SK-N-SH (cell line): Measurements from ENCODE around the gene SOS2. TPM values are rescaled to one million over a fixed set of nuclear protein-coding genes. Genes with fewer than 3 reads are reported as not detected.

Source experiments
- CTCF ChIA-PET: fragments of 300-600, 350-600 bp; formaldehyde crosslinking; extraction: SDS; loops from one replicate; lab custom pipeline; 2021; lab: Yijun Ruan, JAX
- POLR2A ChIA-PET: fragments of 350-600 bp; sonication (Branson Sonifier 250); formaldehyde crosslinking; extraction: SDS; loops from one replicate; lab custom pipeline; 2020; ENCODE audit warnings: antibody characterized with exemption, inconsistent platforms; lab: Yijun Ruan, JAX
- DNase-seq: peaks from one replicate; pipeline ENCODE4 v3.0.0; 2012
- H2AFZ ChIP-seq: fragments of 200-600 bp; sonication (generic); 2 replicates; pipeline ENCODE4 v1.8.1; 2016; ENCODE audit warnings: antibody characterized with exemption, mild to moderate bottlenecking, low read depth
- H3F3A ChIP-seq: fragments of 200-600 bp; sonication (generic); replicated peaks from 2 replicates; pipeline ENCODE3; 2016; ENCODE audit warnings: antibody characterized with exemption, mild to moderate bottlenecking; ENCODE audit not compliant: insufficient read depth
- H3K27ac ChIP-seq, 2 experiments: fragments of 200-500 bp in 1 of 2; fragments of 200-600 bp in 1 of 2; sonication (Bioruptor generic) in 1 of 2; sonication (generic), shearing (Covaris generic) in 1 of 2; 2 replicates each; pipeline versions ENCODE4 v1.5.1 to v1.6.1; 2014 to 2016; ENCODE audit warnings: low read depth in 2 of 2, inconsistent platforms in 1 of 2, low read length in 1 of 2, mild to moderate bottlenecking in 1 of 2, mixed read lengths in 1 of 2
- H3K27me3 ChIP-seq: fragments of 200-600 bp; sonication (generic), shearing (Covaris generic); 2 replicates; pipeline ENCODE4 v1.6.1; 2016; ENCODE audit warnings: mixed run types; ENCODE audit not compliant: insufficient read depth
- H3K36me3 ChIP-seq, 2 experiments: fragments of 200-500 bp in 1 of 2; fragments of 200-600 bp in 1 of 2; sonication (Bioruptor generic) in 1 of 2; sonication (generic) in 1 of 2; replicated peaks in 1 of 2; 2 replicates each; pipeline versions ENCODE3 to v1.5.1; 2014 to 2016; ENCODE audit warnings: low read length in 1 of 2, mild to moderate bottlenecking in 1 of 2; ENCODE audit not compliant: insufficient read depth in 2 of 2, control insufficient read depth in 1 of 2
- H3K4me1 ChIP-seq, 2 experiments: fragments of 200-500 bp in 1 of 2; fragments of 200-600 bp in 1 of 2; sonication (Bioruptor generic) in 1 of 2; sonication (generic), shearing (Covaris generic) in 1 of 2; 2 replicates each; pipeline versions ENCODE4 v1.5.1 to v1.6.1; 2014 to 2016; ENCODE audit warnings: low read depth in 1 of 2, low read length in 1 of 2, mixed run types in 1 of 2; ENCODE audit not compliant: insufficient read depth in 2 of 2, control insufficient read depth in 1 of 2
- H3K4me2 ChIP-seq: fragments of 200-600 bp; sonication (generic), shearing (Covaris generic); 2 replicates; pipeline ENCODE4 v1.6.1; 2017; ENCODE audit warnings: mixed run types
- H3K4me3 ChIP-seq, 2 experiments: fragments of 200-500 bp in 1 of 2; fragments of 200-600 bp in 1 of 2; sonication (Bioruptor generic) in 1 of 2; sonication (generic), shearing (Covaris generic) in 1 of 2; 2 replicates each; pipeline versions ENCODE4 v1.5.1 to v1.8.1; 2014 to 2016; ENCODE audit warnings: low read depth in 2 of 2, inconsistent platforms in 1 of 2, low read length in 1 of 2, mild to moderate bottlenecking in 1 of 2, mixed read lengths in 1 of 2, moderate library complexity in 1 of 2
- H3K79me2 ChIP-seq: fragments of 200-600 bp; sonication (generic); 2 replicates; pipeline ENCODE4 v1.8.1; 2017; ENCODE audit warnings: mild to moderate bottlenecking; ENCODE audit not compliant: insufficient read depth
- H3K9ac ChIP-seq: fragments of 200-600 bp; sonication (generic); 2 replicates; pipeline ENCODE4 v1.6.1; 2017; ENCODE audit warnings: mixed run types
- H3K9me2 ChIP-seq: fragments of 200-600 bp; sonication (generic); 2 replicates; pipeline ENCODE4 v1.6.1; 2017; ENCODE audit warnings: mixed run types
- H3K9me3 ChIP-seq: fragments of 200-600 bp; sonication (generic); 2 replicates; pipeline ENCODE4 v1.6.1; 2017; ENCODE audit warnings: mixed run types, mild to moderate bottlenecking, moderate library complexity
- H4K20me1 ChIP-seq: fragments of 200-600 bp; sonication (generic); 2 replicates; pipeline ENCODE4 v1.6.1; 2017; ENCODE audit warnings: mild to moderate bottlenecking, mixed run types; ENCODE audit not compliant: insufficient read depth
- CTCF ChIP-seq: fragments of 200-600 bp; sonication (generic); IDR thresholded peaks from 2 replicates; pipeline ENCODE4 v1.6.1; 2017; ENCODE audit warnings: antibody characterized with exemption, mild to moderate bottlenecking, moderate library complexity
- ELF1 ChIP-seq: IDR thresholded peaks from 2 replicates; pipeline ENCODE4 v1.4.0; 2012
- FOSL2 ChIP-seq: IDR thresholded peaks from 2 replicates; pipeline ENCODE4 v1.4.0; 2012; ENCODE audit warnings: low read depth, mild to moderate bottlenecking, moderate library complexity, borderline replicate concordance
- FOXM1 ChIP-seq: IDR thresholded peaks from 2 replicates; pipeline ENCODE4 v1.4.0; 2012; ENCODE audit warnings: low read depth, mild to moderate bottlenecking
- GATA2 ChIP-seq: sonication (generic); formaldehyde crosslinking; IDR thresholded peaks from 2 replicates; pipeline ENCODE4 v1.5.0; 2020; ENCODE audit warnings: mild to moderate bottlenecking, missing genetic modification reagents
- JUND ChIP-seq: IDR thresholded peaks from 2 replicates; pipeline ENCODE4 v1.4.0; 2012
- MEF2A ChIP-seq: IDR thresholded peaks from 2 replicates; pipeline ENCODE4 v1.4.0; 2012; ENCODE audit warnings: low read depth, borderline replicate concordance
- NRF1 ChIP-seq: IDR thresholded peaks from 2 replicates; pipeline ENCODE4 v1.6.1; 2012; ENCODE audit warnings: low read depth, mild to moderate bottlenecking, low read length
- RAD21 ChIP-seq: IDR thresholded peaks from 2 replicates; pipeline ENCODE4 v1.6.1; 2012; ENCODE audit warnings: mild to moderate bottlenecking, low read length
- RCOR1 ChIP-seq: fragments of 150-350 bp; IDR thresholded peaks from 2 replicates; pipeline ENCODE4 v1.6.1; 2017; ENCODE audit warnings: antibody characterized with exemption, low read length
- REST ChIP-seq: IDR thresholded peaks from 2 replicates; pipeline ENCODE4 v1.6.1; 2012; ENCODE audit warnings: mild to moderate bottlenecking, low read depth, low read length, moderate library complexity
- RFX5 ChIP-seq: IDR thresholded peaks from 2 replicates; pipeline ENCODE4 v1.6.1; 2012; ENCODE audit warnings: mild to moderate bottlenecking, improper control_type of control experiment, low read length
- RXRA ChIP-seq: IDR thresholded peaks from 2 replicates; pipeline ENCODE4 v1.4.0; 2012; ENCODE audit warnings: low read depth, mild to moderate bottlenecking, borderline replicate concordance
- SIN3A ChIP-seq: IDR thresholded peaks from 2 replicates; pipeline ENCODE4 v1.6.1; 2012; ENCODE audit warnings: low read depth, mild to moderate bottlenecking, low read length, moderate library complexity, borderline replicate concordance
- SMC3 ChIP-seq: IDR thresholded peaks from 2 replicates; pipeline ENCODE4 v1.6.1; 2012; ENCODE audit warnings: low read depth, low read length, improper control_type of control experiment
- TAF1 ChIP-seq: IDR thresholded peaks from 2 replicates; pipeline ENCODE4 v1.6.1; 2012; ENCODE audit warnings: low read depth, mild to moderate bottlenecking, low read length, moderate library complexity, borderline replicate concordance
- TEAD4 ChIP-seq: IDR thresholded peaks from 2 replicates; pipeline ENCODE4 v1.4.0; 2012; ENCODE audit warnings: mild to moderate bottlenecking, borderline replicate concordance; ENCODE audit not compliant: insufficient read depth
- YY1 ChIP-seq: IDR thresholded peaks from 2 replicates; pipeline ENCODE4 v1.4.0; 2012; ENCODE audit warnings: low read depth, mild to moderate bottlenecking
- ZBTB33 ChIP-seq: IDR thresholded peaks from 2 replicates; pipeline ENCODE4 v1.4.0; 2012; ENCODE audit warnings: low read depth, borderline replicate concordance
- whole genome bisulfite sequencing: methylation state at CpG from one replicate; pipeline ENCODE4 v1.1.6; 2017; ENCODE audit warnings: low lambda C conversion rate; 5-methylcytosine and 5-hydroxymethylcytosine counted together
- polyA plus RNA-seq, 3 experiments: library from polyadenylated mRNA; depleted of rRNA; stranded (reverse); fragments of >200 nt; gene quantifications; 2 replicates each; pipeline ENCODE4 v1.2.3, GENCODE V29; 2012
- TF ChIP-seq, protein P1 (sequence below): fragments of 150-350 bp; IDR thresholded peaks from 2 replicates; pipeline ENCODE4 v1.6.1; 2017; ENCODE audit warnings: antibody characterized with exemption, low read length, low read depth, borderline replicate concordance

Gene SOS2
- polyA plus RNA-seq, 1 of the 3 experiments (the other 2 are of a cell fraction), result 6.2 TPM

DNA sequence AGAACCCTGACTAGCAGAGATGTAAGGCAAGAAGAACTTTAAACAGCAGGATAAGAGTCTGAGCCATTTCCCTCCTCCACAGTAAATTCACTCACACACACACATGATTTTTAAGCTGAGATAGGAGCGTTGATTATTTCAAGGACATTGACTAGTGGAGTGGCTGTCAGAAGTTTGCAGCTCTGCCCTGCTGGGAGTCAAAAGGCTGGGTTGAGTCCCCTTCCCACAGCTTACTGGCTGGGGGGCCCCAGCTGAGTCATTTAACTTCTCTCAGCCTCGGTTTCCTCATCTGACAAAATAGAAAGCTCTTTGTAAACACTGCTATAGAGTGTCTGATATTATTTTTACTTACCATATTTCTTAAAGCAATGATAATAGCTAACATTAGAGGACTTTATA is 143.3 kb downstream of the SOS2 start:
- H3K27ac ChIP-seq, result no peak overlapping the region
- H3K9ac ChIP-seq, result no peak overlapping the region
- ChIA-PET POLR2A (no interaction called here), CTCF (interaction anchor here (0.7 to 2.2 kb wide), 7 partner anchors 10 to 236 kb away, joined by 3 to 13 read pairs (median 3); partner anchors contain the start of gene NEMF)
- H3K9me2 ChIP-seq, result no peaks in the 10 kb centered on the region
- no peak overlapping the region for H3K4me3 ChIP-seq
- no peaks in the 10 kb centered on the region for H3K36me3 ChIP-seq
- H3K4me2 ChIP-seq, result no peak overlapping the region
- no peaks in the 10 kb centered on the region for H3K79me2 ChIP-seq
- no peaks in the 10 kb centered on the region for H3K9me3 ChIP-seq
- no peaks in the 10 kb centered on the region for H3K27me3 ChIP-seq
- H4K20me1 ChIP-seq, result no peaks in the 10 kb centered on the region
- peaks cover 10% of the 10 kb centered on the region for H3F3A ChIP-seq
- H3K4me1 ChIP-seq, result no peaks in the 10 kb centered on the region
- TF ChIP-seq RCOR1 (no peak), SMC3 (no peak), TAF1 (no peak), SIN3A (no peak), REST (no peak), CTCF (no peak), JUND (no peak), FOXM1 (no peak), RXRA (no peak), ELF1 (no peak), NRF1 (no peak), ZBTB33 (no peak), MEF2A (no peak), GATA2 (CRISPR knock-in tag) (no peak), YY1 (no peak), FOSL2 (no peak), TEAD4 (no peak), RFX5 (no peak), RAD21 (no peak)
- TF ChIP-seq, protein P1, sequence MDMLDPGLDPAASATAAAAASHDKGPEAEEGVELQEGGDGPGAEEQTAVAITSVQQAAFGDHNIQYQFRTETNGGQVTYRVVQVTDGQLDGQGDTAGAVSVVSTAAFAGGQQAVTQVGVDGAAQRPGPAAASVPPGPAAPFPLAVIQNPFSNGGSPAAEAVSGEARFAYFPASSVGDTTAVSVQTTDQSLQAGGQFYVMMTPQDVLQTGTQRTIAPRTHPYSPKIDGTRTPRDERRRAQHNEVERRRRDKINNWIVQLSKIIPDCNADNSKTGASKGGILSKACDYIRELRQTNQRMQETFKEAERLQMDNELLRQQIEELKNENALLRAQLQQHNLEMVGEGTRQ, result no peak
- TF ChIP-seq, all 33 proteins: peak for 0
- H2AFZ ChIP-seq, result no peak overlapping the region
- WGBS, result 88% methylated on average over 2 of the region's 2 CpGs
- DNase-seq, result no peak
